ENCODE results near the gene CCDC40.
A peak's percentile ranks its signal among the peaks of the same experiment; 100 is the strongest.

GRCh38 chr17:80105762-80106161 lies 69.3 kb downstream of the CCDC40 start:
- TF ChIP-seq CTCF (IDR thresholded peaks at IDR 0.05 in 8 of 11, conservative IDR thresholded peaks at IDR 0.05 in 3 of 11) (no peak), POLR2AphosphoS5 (IDR thresholded peaks at IDR 0.05) (peak in 2 of 3 donors; percentile 25 to 45), POLR2A (IDR thresholded peaks at IDR 0.05) (no peak)

Data from spleen (tissue), 7 donors.